HL-60/S4 (cell line): ENCODE measurements around the gene NOTCH1.

Source experiments
- in situ Hi-C: fragments of 300-500 bp; cut with MboI; formaldehyde crosslinking; loops from 2 replicates; pipeline ENCODE4 v1.14.3; 2022; ENCODE audit warnings: low sequenced_read_pairs

NOTCH1 gene

DNA sequence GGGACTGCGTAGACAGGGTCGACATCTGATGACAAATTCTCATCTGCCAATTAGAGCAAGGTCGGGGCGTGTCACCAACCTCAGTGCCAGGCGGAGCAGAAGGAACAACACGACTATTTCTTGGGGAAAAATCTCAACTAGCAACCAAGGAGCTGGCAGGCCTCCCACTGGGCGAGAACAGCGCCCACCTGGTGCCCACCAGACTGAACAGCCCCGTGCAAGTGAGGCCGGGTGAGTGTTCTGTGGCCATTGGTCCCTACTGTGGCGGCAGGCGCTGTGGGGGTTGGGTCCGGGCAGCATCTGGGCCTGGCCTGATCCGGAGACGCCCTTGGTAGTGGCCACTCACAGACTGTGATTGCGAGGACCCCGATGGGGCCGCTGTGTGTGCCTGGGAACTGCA is 11.5 kb downstream of the NOTCH1 start:
- in situ Hi-C loops: no loop called here

GRCh38 chr9:136533775-136534157 is 12.1 kb downstream of the NOTCH1 start:
- in situ Hi-C loops: no loop called here

DNA sequence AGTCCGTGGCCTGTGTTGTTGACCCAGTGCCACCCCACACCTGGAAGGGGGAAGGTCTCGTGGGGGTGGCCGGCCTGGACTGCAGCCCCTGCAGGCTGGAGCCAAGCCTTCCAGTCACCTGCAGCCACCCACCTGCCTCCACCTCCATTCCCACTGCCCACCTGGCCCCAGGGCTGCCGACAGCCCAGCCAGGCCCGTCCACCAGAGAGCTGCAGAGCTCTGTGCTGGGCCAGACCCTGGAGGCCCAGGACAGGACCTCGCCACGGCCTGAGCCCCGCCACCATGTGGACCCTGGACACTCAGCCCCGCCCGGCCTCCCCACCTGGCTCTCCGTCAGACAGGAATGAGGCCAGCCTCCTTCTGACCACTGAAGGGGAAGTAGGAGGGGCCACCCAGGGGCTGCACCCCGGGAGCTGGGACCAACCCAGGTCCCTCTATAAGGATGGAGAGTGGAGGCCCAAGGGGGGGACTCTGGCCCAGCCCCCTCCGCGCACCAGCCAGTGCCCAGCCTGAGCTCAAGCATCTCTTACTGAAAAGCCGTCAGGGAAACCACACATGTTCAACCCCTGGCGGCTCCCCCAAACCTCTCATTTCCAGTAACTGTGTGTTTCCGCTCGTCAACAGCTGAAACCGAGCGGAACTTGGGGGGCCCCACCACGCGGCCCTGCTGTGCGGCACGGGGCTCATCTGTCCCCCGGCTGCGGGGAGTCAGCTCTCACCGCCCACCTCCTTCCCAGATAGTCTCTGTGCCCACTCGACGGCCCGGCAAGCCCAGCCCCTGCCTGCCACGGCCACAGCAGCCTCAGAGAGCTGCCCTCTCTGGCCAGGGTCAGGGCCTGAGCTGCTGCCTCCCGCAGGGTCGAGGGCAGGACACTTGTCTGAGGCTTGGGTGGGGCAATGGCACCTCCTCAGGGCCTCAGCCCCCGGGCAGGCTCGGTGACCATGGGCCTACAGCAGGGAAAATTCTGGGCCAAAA is 12.8 kb downstream of the NOTCH1 start:
- in situ Hi-C loops: no loop called here

GRCh38 chr9:136531904-136532798 is 13.7 kb downstream of the NOTCH1 start:
- in situ Hi-C loops: no loop called here

DNA sequence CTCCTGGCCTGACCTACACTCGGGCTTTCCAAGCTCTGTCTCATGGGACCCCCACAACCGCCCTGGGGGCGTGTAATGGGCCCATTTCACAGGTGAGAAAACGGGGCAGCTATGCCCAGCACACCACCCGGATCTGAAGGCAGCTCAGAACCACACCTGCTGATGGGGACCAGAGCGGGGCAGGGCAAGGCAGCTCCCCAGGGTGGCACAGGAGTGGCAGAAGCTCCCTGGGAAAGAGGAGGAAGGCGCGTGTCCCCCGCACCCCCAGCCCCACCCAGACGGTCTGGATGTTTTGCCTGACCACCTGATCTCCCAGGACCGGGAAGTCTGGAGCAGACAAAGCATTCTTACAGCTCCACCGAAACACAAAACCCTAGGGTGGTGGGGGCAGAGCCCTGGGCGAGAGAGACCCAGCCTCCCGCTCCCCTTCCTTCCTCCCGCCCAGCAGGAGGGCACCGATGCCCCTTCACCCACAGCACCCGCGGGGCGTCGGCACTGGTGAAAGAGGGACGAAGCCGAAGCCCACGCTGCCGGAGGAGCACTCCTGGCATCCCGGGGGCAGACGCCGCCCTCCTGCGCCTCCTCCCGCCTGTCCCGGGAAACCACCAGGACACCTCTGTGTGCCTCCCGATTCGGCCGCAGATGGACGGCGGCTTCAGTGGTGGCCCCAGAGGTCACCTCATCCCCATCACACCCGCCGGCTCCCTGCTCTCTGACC is 14.5 kb downstream of the NOTCH1 start:
- in situ Hi-C loops: no loop called here

DNA sequence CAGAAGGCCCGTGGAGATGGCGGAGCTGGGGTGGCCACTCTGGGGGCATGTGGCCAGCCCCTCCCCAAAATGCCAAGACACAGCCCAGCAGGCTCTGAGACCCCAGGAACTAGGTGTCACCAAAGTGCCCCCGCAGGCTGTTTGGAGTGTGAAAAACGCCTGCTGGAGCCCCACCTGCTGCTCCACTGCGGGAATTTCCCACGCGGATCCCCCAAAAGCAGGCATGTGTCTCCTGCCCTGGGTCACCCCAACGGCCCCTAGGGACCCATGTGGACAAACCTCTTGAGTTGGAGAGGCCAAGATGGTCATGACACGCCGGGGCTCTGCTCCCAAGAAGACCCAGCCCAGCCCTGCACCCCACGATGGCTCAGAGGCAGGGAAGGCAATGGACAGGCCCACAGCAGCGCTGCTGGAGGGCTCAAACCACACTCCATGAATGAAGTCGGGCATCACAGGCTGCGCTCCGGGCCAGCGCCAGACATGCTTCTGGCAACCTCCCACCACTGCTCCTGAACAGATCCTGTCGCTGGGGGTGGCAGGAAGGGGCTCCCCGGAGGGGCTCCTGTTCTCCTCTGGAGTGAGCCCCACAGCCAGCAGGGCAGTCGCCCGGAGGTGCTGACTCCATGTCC is 15.3 kb downstream of the NOTCH1 start:
- in situ Hi-C loops: no loop called here

DNA sequence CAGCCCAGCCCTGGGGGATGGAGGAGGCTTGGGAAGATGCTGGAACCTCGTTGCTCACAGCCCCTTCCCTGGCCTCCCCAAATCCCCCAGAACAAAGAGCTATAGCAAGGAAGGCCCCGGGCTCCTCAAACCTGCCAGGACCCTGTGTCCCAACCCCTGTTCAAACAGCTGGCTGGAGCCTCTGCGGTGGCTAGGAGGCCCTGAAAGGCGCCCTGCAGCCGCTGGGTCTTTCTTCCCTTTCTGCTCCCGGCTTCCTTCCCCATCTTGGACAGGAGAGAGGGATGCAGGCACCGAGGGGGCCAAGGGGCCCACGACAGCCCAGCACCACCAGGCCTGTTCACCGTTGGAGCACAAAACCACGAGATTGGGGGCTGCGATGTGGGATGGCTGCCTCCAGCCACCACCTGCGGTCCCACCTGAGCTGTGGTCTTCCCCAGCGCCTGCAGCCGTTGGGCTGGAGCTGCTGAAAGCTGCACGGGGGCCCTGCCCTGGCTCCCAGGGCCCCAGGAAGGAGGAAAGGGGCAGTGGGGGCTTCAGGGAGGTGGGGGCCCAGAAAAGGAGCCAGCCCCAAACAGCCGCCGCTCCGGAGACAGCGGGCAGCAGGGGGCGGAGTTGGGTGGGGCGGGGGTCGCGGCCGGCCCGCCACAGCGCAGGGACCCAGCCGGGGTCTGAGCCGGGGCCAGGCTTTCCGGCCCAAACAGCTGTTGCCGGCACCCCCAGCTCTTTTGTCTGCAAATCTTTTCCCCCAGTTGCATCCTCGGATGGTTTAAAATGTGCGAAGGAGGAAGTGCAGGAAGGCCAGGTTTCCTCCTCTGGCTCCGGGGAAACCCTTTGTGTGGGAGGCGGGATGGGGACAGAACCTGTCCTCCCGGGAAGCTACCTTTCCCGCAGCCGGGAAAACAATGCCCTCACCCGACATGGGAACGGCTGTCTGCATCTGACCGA is 16.1 kb downstream of the NOTCH1 start:
- in situ Hi-C loops: no loop called here

GRCh38 chr9:136528716-136529341 is 17.0 kb downstream of the NOTCH1 start:
- in situ Hi-C loops: no loop called here

DNA sequence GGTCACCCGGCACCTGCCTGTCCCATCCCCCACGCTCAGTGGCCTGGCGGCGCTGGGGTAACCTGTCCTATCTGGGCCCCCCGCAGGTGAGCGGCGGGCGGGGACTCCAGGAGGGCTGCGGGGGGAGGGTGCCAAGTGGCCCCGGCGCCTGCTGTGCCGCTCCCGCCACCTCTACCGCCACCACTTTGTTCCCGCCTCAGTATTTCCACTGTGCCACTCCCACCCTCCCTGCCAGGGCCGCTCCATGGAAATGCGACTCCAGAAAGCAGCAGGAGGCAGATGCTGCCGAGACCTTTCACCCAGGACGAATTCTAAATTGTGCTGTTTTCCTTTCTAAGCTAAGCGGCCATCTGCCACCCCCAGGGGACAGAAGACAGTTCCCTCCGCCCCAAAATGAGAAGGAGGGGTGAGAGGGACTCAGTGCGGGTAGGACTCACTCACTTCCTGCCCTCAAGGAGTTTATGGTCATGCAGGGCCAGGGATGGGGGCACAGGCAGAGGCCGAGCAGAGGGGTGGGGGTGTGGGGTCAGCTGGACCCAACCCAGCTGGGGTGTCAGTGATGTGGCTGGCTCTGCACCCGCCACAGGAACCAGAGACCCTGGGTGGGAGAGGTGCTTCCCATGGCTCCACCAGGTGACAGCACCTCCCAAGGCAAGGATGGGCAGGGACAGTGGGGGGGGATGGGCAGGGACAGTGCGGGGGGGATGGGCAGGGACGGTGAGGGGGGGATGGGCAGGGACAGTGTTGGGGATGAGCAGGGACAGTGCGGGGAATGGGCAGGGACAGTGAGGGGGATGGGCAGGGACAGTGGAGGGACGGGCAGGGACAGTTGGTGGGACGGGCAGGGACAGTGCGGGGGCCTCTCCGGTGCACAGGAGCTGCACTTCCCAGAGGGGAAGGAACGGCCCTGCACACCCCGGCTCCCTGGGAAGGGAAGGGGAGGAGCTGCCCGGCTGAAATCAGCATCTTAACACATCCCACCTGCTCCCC is 17.8 kb downstream of the NOTCH1 start:
- in situ Hi-C loops: no loop called here

DNA sequence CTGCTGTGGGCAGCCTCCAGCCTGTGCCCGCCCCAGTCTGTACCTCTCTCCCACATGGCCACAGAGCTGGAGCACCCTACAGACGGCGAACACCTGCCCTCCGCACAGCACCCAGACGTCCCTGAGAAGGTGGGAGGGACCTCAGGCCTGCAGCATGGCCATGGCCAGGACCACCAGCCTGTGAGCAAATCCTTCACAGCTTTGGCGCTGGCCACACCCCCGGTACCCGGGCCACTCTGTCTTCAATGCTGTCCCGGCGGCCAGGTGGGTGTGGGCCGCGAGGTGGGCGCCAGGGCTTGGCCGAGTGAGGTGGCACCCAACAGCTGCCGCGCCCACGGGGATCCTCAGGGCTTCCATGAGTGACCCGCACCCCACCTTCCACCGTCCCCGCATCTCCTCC is 18.7 kb downstream of the NOTCH1 start:
- in situ Hi-C loops: no loop called here

- in situ Hi-C loops: no loop called here
Measured at GRCh38 chr9:136526625-136527066, 19.2 kb downstream of the NOTCH1 start.

- in situ Hi-C loops: no loop called here
Measured at GRCh38 chr9:136525841-136526499, 19.9 kb downstream of the NOTCH1 start.

GRCh38 chr9:136525207-136525606 is 20.6 kb downstream of the NOTCH1 start:
- in situ Hi-C loops: no loop called here

DNA sequence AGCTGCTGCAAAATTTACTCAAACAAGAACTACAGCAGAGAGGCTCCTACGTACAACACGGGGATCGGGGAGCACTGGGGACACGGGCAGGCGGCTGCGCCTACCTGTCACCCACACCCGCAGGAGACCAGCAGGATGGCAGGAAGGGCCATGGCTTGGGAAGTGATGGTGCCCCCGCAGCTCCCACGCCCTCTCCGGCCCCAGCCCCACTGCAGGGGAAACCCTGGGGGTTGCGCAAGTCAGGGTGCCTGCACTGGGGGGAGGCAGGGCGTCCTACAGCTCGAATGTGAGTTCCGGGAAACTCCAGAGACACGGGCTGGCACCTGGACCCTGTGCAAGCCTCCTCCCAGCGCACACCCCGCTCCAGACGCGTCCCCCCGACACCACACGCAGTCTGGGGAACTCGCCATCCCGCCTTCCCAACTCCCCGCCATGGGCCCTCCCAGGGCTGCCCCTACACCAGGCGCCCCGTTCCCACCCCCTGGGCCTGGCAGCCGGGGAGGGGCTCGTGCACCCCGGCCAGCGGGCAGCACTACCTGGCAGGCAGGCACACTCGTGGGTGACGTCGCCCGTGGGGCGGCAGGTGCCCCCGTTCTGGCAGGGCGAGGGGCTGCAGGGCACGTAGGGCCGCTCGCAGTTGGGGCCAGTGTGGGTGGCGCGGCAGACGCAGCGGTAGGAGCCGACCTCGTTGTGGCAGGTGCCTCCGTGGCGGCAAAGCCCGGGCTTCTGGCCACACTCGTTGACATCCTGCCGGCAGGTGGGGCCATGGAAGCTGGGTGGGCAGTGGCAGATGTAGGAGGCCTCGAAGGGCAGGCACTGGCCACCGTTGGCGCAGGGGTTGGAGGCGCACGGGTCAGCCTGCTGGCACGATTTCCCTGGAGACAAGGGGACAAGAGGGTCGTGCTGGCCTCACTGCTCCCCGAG is 23.3 kb downstream of the NOTCH1 start:
- in situ Hi-C loops: no loop called here

- in situ Hi-C loops: no loop called here
Measured at GRCh38 chr9:136521537-136521936, 24.3 kb downstream of the NOTCH1 start.

GRCh38 chr9:136520053-136520540 is 25.8 kb downstream of the NOTCH1 start:
- in situ Hi-C loops: no loop called here
